Caco-2 (cell line): ENCODE measurements around the gene RASEF. TPM values are rescaled to one million over a fixed set of nuclear protein-coding genes. Genes with fewer than 3 reads are reported as not detected.

ENCODE experiments used
- BruUV-seq: library from RNA; stranded (reverse); fragments of 400-500 nt; replicated peaks from 2 replicates; lab custom pipeline; 2021; lab: Mats Ljungman, UMichigan
- CTCF ChIA-PET: fragments of 300-600 bp; sonication (Branson Sonifier 250); formaldehyde crosslinking; loops from one replicate; lab custom pipeline; 2022; ENCODE audit warnings: antibody characterized with exemption; lab: Charles Lee
- POLR2A ChIA-PET: fragments of 300-600 bp; sonication (Branson Sonifier 250); formaldehyde crosslinking; loops from one replicate; lab custom pipeline; 2022; ENCODE audit warnings: antibody characterized with exemption; lab: Charles Lee
- DNase-seq, 2 experiments: peaks; one replicate each; pipeline versions ENCODE4 v3.0.0 to v3.0.0-alpha.2; 2020 to 2022
- H3K27me3 ChIP-seq: replicated peaks from 2 replicates; pipeline ENCODE4 v1.6.0; 2011; ENCODE audit warnings: low read length; ENCODE audit not compliant: control insufficient read depth, insufficient read depth
- H3K36me3 ChIP-seq: 2 replicates; pipeline ENCODE4 v1.5.1; 2011; ENCODE audit warnings: low read length; ENCODE audit not compliant: control insufficient read depth, insufficient read depth
- H3K4me1 ChIP-seq: fragments of 250-450 bp; sonication (Bioruptor Pico); 2 replicates; pipeline ENCODE4 v1.5.1; 2020; ENCODE audit warnings: mild to moderate bottlenecking
- H3K4me3 ChIP-seq: 2 replicates; pipeline ENCODE4 v1.5.1; 2011; ENCODE audit warnings: low read depth, mild to moderate bottlenecking, control low read depth, low read length
- H3K9me3 ChIP-seq: fragments of 250-450 bp; sonication (Bioruptor Pico); 2 replicates; pipeline ENCODE4 v1.5.1; 2020; ENCODE audit warnings: mild to moderate bottlenecking, moderate library complexity
- H3K27ac Mint-ChIP-seq: one replicate; pipeline ENCODE4 v1.8.0; 2022; ENCODE audit warnings: mixed read lengths; ENCODE audit not compliant: unreplicated experiment
- H3K27me3 Mint-ChIP-seq: one replicate; pipeline ENCODE4 v1.8.0; 2022; ENCODE audit warnings: mixed read lengths; ENCODE audit not compliant: insufficient read depth, unreplicated experiment
- H3K36me3 Mint-ChIP-seq: one replicate; pipeline ENCODE4 v1.8.0; 2022; ENCODE audit warnings: mild to moderate bottlenecking, mixed read lengths; ENCODE audit not compliant: insufficient read depth, unreplicated experiment
- H3K4me1 Mint-ChIP-seq: one replicate; pipeline ENCODE4 v1.8.0; 2022; ENCODE audit warnings: low read depth, mixed read lengths; ENCODE audit not compliant: unreplicated experiment
- H3K4me3 Mint-ChIP-seq: one replicate; pipeline ENCODE4 v1.8.0; 2022; ENCODE audit warnings: mild to moderate bottlenecking, moderate library complexity, mixed read lengths; ENCODE audit not compliant: unreplicated experiment
- H3K9me3 Mint-ChIP-seq: one replicate; pipeline ENCODE4 v1.8.0; 2022; ENCODE audit warnings: mixed read lengths; ENCODE audit not compliant: unreplicated experiment
- CTCF ChIP-seq, 2 experiments: fragments of 200-600 bp in 1 of 2; IDR thresholded peaks; 1 replicate in 1 of 2; 2 replicates in 1 of 2; pipeline versions ENCODE4 v1.5.1 to v1.8.0; 2011 to 2022; ENCODE audit warnings: antibody characterized with exemption in 1 of 2, control low read depth in 1 of 2, inconsistent platforms in 1 of 2, low read depth in 1 of 2, low read length in 1 of 2, mild to moderate bottlenecking in 1 of 2, moderate library complexity in 1 of 2; ENCODE audit not compliant: insufficient read depth in 1 of 2, severe bottlenecking in 1 of 2, unreplicated experiment in 1 of 2
- intact Hi-C: fragments of 100-400 bp; cut with micrococcal nuclease; formaldehyde crosslinking; loops from one replicate; pipeline ENCODE4 v1.10.0; 2022; ENCODE audit not compliant: unreplicated experiment
- total RNA-seq: library from RNA; stranded (reverse); gene quantifications from 2 replicates; pipeline ENCODE4 v1.2.3, GENCODE V29; 2022

Gene RASEF
- total RNA-seq, 1 experiment from 2014 or later: 0.32 TPM

DNA sequence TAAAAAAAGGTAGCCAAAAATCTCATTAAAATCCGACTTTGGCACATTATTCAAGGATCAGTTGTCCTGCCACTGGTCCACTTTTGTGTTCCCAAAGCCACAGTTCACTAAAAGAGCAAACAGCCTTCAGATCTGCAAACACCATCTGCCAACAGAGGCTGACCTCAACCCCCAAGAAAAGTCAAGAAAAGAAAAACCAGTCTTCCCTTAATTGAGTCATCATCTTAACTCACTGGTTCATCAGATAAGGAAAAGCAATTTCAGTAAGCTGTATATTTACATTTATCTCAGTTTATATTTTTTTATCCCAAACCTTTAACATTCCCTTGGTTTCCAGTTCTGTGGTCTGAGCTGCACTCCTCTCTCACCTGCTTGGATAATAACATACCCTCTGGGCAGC lies 21.2 kb downstream of the RASEF start:
- Mint-ChIP-seq H3K27ac (no peak overlapping the region), H3K27me3 (no peaks in the 10 kb centered on the region), H3K9me3 (no peaks in the 10 kb centered on the region), H3K36me3 (no peaks in the 10 kb centered on the region), H3K4me1 (no peaks in the 10 kb centered on the region), H3K4me3 (no peak overlapping the region)
- Histone ChIP-seq H3K9me3 (no peaks in the 10 kb centered on the region), H3K4me3 (no peak overlapping the region), H3K4me1 (no peaks in the 10 kb centered on the region), H3K27me3 (no peaks in the 10 kb centered on the region), H3K36me3 (no peaks in the 10 kb centered on the region)
- BruUV-seq: no TSS peak
- DNase-seq: no peak
- no peak for TF ChIP-seq CTCF (IDR thresholded peaks at IDR 0.05; ENCODE audit: insufficient read depth in 1 of 2, low read depth in 1 of 2, low read length in 1 of 2, severe bottlenecking in 1 of 2, unreplicated experiment in 1 of 2)
- ChIA-PET CTCF (no interaction called here), POLR2A (no interaction called here)
- intact Hi-C loops: no loop called here

DNA sequence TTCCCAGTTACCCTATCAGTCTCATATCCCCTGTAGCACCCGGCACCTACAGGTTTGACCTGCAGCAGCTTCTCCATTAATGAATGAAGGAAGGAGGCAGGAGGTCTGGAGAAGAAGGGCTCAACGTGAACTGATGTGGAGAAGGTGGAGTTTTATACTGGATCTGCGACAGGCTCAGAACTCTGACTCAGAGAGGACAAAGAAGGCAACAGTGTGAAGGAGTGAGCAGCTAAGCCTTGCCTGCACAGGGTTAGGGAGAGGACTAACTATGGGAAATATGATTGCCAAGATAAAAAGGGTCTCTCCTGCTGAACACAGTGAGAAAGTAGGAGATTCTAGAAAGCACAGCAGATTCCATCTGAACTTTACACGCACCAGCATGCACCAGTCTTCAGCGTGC lies 23.6 kb downstream of the RASEF start:
- ChIA-PET CTCF (no interaction called here), POLR2A (no interaction called here)
- intact Hi-C loops: no loop called here
- no peaks in the 10 kb centered on the region for H3K27me3 Mint-ChIP-seq
- TF ChIP-seq CTCF (IDR thresholded peaks at IDR 0.05; ENCODE audit: insufficient read depth in 1 of 2, low read depth in 1 of 2, low read length in 1 of 2, severe bottlenecking in 1 of 2, unreplicated experiment in 1 of 2): no peak
- no peak overlapping the region for H3K4me3 ChIP-seq
- H3K9me3 ChIP-seq: no peaks in the 10 kb centered on the region
- H3K36me3 ChIP-seq: no peaks in the 10 kb centered on the region
- H3K27me3 ChIP-seq: no peaks in the 10 kb centered on the region
- H3K9me3 Mint-ChIP-seq: no peaks in the 10 kb centered on the region
- no peak for DNase-seq
- no peaks in the 10 kb centered on the region for H3K4me1 ChIP-seq
- H3K27ac Mint-ChIP-seq: no peak overlapping the region
- BruUV-seq: no TSS peak
- H3K4me3 Mint-ChIP-seq: no peak overlapping the region
- no peaks in the 10 kb centered on the region for H3K4me1 Mint-ChIP-seq
- no peaks in the 10 kb centered on the region for H3K36me3 Mint-ChIP-seq

GRCh38 chr9:83036043-83036442 lies 26.9 kb downstream of the RASEF start:
- no peak for TF ChIP-seq CTCF (IDR thresholded peaks at IDR 0.05; ENCODE audit: insufficient read depth in 1 of 2, low read depth in 1 of 2, low read length in 1 of 2, severe bottlenecking in 1 of 2, unreplicated experiment in 1 of 2)
- no peaks in the 10 kb centered on the region for H3K4me1 Mint-ChIP-seq
- DNase-seq: no peak
- ChIA-PET POLR2A (no interaction called here), CTCF (no interaction called here)
- no TSS peak for BruUV-seq
- H3K36me3 Mint-ChIP-seq: no peaks in the 10 kb centered on the region
- Histone ChIP-seq H3K4me1 (no peaks in the 10 kb centered on the region), H3K9me3 (no peaks in the 10 kb centered on the region), H3K4me3 (no peak overlapping the region), H3K36me3 (no peaks in the 10 kb centered on the region), H3K27me3 (no peaks in the 10 kb centered on the region)
- H3K4me3 Mint-ChIP-seq: no peak overlapping the region
- intact Hi-C loops: no loop called here
- no peaks in the 10 kb centered on the region for H3K9me3 Mint-ChIP-seq
- H3K27me3 Mint-ChIP-seq: no peaks in the 10 kb centered on the region
- H3K27ac Mint-ChIP-seq: no peak overlapping the region
